HG03469 (cell line): ENCODE results near the gene SUPT5H.

Experiments
- ATAC-seq: cut with Tn5 transposase; IDR thresholded peaks from one replicate; pipeline ENCODE4 v1.9.1; 2021; ENCODE audit warnings: mild to moderate bottlenecking, moderate library complexity, moderate number of reproducible peaks; ENCODE audit not compliant: unreplicated experiment

Gene SUPT5H

GRCh38 chr19:39445196-39446111 is at the start of gene SUPT5H:
SUPT5H (plus strand) TSS chr19:39445582; CDS start chr19:39445891, 309 bp downstream.
- ATAC-seq: peak; percentile 60

- no peak for ATAC-seq
Measured at GRCh38 chr19:39397360-39398296, 47.8 kb upstream of the SUPT5H start.

GRCh38 chr19:39398297-39398864 is 47.0 kb upstream of the SUPT5H start:
- ATAC-seq: no peak

- no peak for ATAC-seq
Measured at GRCh38 chr19:39399668-39400050, 45.7 kb upstream of the SUPT5H start.

- ATAC-seq: no peak
Measured at GRCh38 chr19:39400061-39400460, 45.3 kb upstream of the SUPT5H start.

- no peak for ATAC-seq
Measured at GRCh38 chr19:39401070-39401548, 44.3 kb upstream of the SUPT5H start.

- no peak for ATAC-seq
Measured at GRCh38 chr19:39401549-39402345, 43.6 kb upstream of the SUPT5H start.

GRCh38 chr19:39402346-39403300 is 42.8 kb upstream of the SUPT5H start:
- no peak for ATAC-seq

GRCh38 chr19:39403331-39404312 is 41.8 kb upstream of the SUPT5H start:
- no peak for ATAC-seq

- no peak for ATAC-seq
Measured at GRCh38 chr19:39405261-39405957, 40.0 kb upstream of the SUPT5H start.

GRCh38 chr19:39405958-39406655 is 39.3 kb upstream of the SUPT5H start:
- no peak for ATAC-seq

- ATAC-seq: no peak
Measured at GRCh38 chr19:39406656-39407409, 38.5 kb upstream of the SUPT5H start, which contains the start of gene ZFP36. ZFP36 (plus strand) TSS chr19:39406847; CDS start chr19:39406905, 58 bp downstream.

- ATAC-seq: no peak
Measured at GRCh38 chr19:39407410-39407659, 38.0 kb upstream of the SUPT5H start.

- ATAC-seq: no peak
Measured at GRCh38 chr19:39407660-39408391, 37.6 kb upstream of the SUPT5H start.

GRCh38 chr19:39408392-39409207 is 36.8 kb upstream of the SUPT5H start:
- ATAC-seq: no peak
